ENCODE results near the gene KANSL1. TPM values are rescaled to one million over a fixed set of nuclear protein-coding genes. Genes with fewer than 3 reads are reported as not detected.
"Not testable (repeated sequence)": the region's sequence is repeated elsewhere in the genome, so short reads cannot be mapped to it uniquely, and the experiment has no call there.

KANSL1 gene
- total and polyA plus RNA-seq, 2 of the 4 experiments (the other 2 are of a cell fraction): 19.1 to 49.6 TPM

DNA sequence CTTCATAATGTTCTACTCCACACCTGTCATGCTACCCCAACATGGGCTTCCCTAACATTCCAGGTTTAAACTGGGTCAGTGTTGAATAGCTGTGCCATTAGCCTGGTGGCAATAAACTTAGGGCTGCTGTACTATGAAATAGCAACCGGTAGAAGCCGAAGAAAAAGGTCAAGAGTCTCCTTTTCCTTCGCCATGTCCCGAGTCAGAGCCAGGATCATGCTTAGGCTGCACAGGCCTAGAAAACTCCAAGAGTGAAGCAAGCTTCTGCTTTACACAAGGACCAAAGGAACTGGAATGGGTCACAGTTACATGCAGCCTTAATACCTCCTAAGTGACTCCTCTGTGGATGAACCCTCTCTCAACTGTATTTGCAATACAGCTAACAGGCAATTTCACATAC, 105.4 kb downstream of the KANSL1 start:
- H3K56ac ChIP-seq (ENCODE audit: extremely low read depth, insufficient read depth, low read length); H4K91ac ChIP-seq (ENCODE audit: insufficient read depth, low read depth, low read length); H3K18ac ChIP-seq (ENCODE audit: low read depth, low read length); H3K4me2 ChIP-seq (ENCODE audit: low read depth, low read length); H3K9me1 ChIP-seq (ENCODE audit: insufficient read depth, low read length); H2AK5ac ChIP-seq (ENCODE audit: low read depth, low read length); H3K9ac ChIP-seq (ENCODE audit: low read depth, low read length); BruUV-seq (replicated peaks); in situ Hi-C loops (cut with MboI; ENCODE audit: low sequenced_read_pairs); H3K4ac ChIP-seq (ENCODE audit: low read depth, low read length); H2BK120ac ChIP-seq (ENCODE audit: low read depth, low read length); H4K8ac ChIP-seq (ENCODE audit: low read depth in 2 of 2, low read length in 2 of 2); H3K23ac ChIP-seq (ENCODE audit: low read depth, low read length); POLR2A ChIA-PET (ENCODE audit: unreplicated experiment); H3K27ac ChIP-seq (ENCODE audit: insufficient read depth, low read length); H3K9me3 ChIP-seq (ENCODE audit: control insufficient read depth, insufficient read depth, low read length); H3K14ac ChIP-seq (replicated peaks; ENCODE audit: low read depth, low read length); H3K4me1 ChIP-seq (ENCODE audit: control insufficient read depth, insufficient read depth, low read length); H2BK20ac ChIP-seq (ENCODE audit: low read depth, low read length); H2BK15ac ChIP-seq (ENCODE audit: low read depth, low read length); H2BK5ac ChIP-seq (ENCODE audit: low read depth, low read length, poor library complexity, severe bottlenecking); H4K5ac ChIP-seq (ENCODE audit: low read depth, low read length); DNase-seq; ATAC-seq (ENCODE audit: low read depth); H2AK9ac ChIP-seq (replicated peaks; ENCODE audit: low read depth, low read length, poor library complexity); H3K4me3 ChIP-seq (ENCODE audit: insufficient read depth, low read depth, low read length); H2AFZ ChIP-seq (replicated peaks; ENCODE audit: low read length, poor library complexity); intact Hi-C loops (cut with micrococcal nuclease); dilution Hi-C loops (cut with HindIII; ENCODE audit: low sequenced_read_pairs, unreplicated experiment); CTCF ChIA-PET; H3K27me3 ChIP-seq (ENCODE audit: control insufficient read depth, insufficient read depth, low read length): not testable (repeated sequence)
- H3K79me1 ChIP-seq (ENCODE audit: low read depth in 1 of 2, low read length in 2 of 2): peaks cover 43 to 86% of the 10 kb centered on the region in 2 experiments; a peak in 3 of 4 replicates
- 92% methylated on average over 2 of the region's 4 CpGs; no CpG with 5 or more reads in 1 of the 2 experiments for WGBS, 2 experiments (ENCODE audit: extremely low coverage in 2 of 2, insufficient read length in 1 of 2)
- peaks cover 57% of the 10 kb centered on the region for H4K20me1 ChIP-seq (ENCODE audit: insufficient read depth, low read length)
- peaks cover 13% of the 10 kb centered on the region for H3K36me3 ChIP-seq (ENCODE audit: control insufficient read depth, insufficient read depth, low read length)

Measured in IMR-90 (cell line).